ENCODE data around the gene SRGAP2B.
"Not testable (repeated sequence)": the region's sequence is repeated elsewhere in the genome, so short reads cannot be mapped to it uniquely, and the experiment has no call there.

Gene SRGAP2B

DNA sequence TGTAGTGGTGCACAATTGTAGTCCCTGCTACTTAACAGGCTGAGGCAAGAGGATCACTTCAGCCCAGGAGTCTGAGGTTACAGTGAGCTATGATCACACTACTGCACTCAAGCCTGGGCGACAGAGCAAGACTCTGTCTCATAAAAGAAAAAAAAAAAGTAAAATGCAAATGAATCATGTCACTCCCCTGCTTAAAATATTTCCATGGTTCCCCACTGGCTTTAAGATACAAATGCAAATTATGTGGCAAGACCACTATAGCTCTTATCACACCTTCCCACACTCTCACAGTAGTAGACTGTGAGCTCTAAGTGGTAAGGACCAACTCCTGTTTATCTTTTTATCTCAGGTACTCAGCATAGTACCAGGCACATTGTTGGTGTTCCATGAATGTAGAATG, 53.6 kb downstream of the SRGAP2B start:
- not testable (repeated sequence) for DNase-seq

DNA sequence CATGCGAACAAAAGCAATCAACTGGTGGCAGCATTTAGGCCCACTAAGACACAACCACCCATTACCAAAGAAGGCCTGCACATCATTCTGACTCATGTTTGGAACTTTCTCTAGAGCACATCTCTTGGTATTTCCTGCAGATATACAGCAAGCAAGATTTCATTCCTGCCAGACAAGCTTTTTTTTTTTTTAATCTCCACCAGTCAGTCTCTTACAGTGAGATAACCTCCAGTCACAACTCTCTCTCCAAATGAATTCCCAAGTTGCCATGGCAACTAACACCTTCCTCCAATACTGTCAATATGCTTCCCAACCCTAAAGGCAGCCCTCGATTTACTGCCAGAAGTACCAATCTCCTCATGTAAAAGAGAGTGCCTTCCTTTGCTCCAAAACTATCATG, 59.1 kb downstream of the SRGAP2B start:
- not testable (repeated sequence) for DNase-seq

DNA sequence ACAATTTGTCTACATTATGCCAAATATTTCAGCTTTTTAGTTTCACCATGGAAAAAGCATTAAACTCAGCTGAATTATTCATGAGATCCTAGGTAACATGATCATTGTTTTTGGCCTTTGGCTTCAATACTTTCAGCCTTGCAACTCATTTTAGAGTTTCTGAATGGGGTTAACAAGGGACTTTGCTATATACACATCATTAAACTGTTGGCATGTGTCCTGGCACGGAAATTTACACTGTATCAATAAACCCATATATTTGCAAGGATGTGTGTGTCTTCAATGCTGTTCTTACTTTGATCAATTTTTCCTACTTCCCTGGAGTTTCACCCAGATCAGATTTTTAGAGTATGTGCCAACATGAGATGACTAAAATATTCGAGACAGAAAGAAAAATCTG, 61.6 kb downstream of the SRGAP2B start:
- DNase-seq, result not testable (repeated sequence)

GRCh38 chr1:145027251-145027650, 67.9 kb downstream of the SRGAP2B start:
- not testable (repeated sequence) for DNase-seq

- not testable (repeated sequence) for DNase-seq
These were observed 69.8 kb downstream of the SRGAP2B start for GRCh38 chr1:145025286-145025685.

- DNase-seq, result not testable (repeated sequence)
These were observed 72.9 kb downstream of the SRGAP2B start for GRCh38 chr1:145022259-145022658.

DNA sequence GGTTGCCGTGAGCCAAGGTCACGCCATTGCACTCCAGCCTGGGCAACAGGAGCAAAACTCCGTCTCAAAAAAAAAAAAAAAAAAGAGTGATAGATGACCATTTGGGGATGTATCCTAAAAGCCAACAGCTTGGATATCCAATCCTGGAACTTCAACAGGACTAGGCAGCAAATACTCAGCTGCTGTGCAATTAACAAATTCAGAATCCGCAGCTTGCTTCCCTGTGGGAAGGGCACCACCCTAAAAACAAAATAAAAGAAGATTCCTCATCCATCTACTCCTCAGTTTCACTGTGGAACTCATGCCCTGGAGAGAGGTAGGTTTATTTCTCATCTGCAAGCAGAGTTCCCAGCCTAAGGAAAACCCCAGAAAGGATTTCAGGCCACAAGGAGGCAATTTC, 73.4 kb downstream of the SRGAP2B start:
- not testable (repeated sequence) for DNase-seq

GRCh38 chr1:145019709-145020108, 75.4 kb downstream of the SRGAP2B start:
- DNase-seq, result not testable (repeated sequence)

- not testable (repeated sequence) for DNase-seq
These were observed 77.4 kb downstream of the SRGAP2B start for GRCh38 chr1:145017725-145018124.

DNA sequence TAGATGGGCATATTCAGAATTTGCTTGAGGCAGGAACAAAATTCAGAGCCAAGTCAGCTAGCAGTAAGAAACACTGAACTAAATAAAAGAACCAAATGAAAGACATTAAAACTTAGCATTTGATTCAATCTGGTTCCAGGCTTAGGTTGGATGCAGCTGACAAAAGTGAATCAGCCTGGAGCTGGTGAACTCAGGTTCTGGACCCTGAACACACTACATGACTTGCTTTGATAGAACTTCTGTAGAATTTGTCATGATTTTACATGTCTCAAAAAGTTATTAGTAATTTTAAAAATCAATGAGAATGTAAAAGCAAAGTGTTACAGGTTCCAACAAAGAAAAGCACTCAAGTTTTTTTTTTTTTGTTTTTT, 78.7 kb downstream of the SRGAP2B start:
- not testable (repeated sequence) for DNase-seq

DNA sequence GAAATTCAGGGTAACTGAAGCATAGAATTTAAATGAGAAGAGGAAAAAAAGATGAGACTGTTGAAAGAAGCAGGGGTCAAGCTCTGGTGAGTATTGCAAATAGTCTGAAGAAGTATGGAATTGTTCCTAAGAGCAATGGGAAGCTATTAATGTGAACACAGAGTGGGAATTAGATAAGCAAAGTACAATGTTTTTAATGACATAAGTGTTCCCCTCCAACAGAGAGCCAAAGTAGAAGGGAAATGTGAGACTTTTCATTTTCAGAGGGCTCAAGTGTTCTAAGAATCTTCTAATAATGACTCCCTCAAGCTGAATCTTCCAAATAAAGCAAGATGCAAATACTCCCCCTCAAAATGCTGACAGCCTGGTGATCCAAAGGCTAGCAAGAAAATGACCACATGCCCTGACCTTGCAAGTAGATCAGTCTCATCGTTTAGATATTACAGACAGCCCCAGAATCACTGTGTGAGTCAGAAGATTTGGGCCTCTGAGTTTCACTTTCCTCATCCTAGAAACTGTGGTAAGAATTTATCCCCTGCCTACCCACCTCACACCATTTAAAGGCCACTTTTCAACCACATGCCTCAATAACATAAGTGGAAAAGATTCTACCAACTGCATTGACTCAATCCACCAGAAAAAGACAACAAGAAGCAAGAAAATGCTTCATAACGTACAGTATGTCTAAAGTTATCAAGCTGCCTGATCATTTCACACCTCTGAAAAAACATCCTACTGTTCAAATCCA, 79.2 kb downstream of the SRGAP2B start:
- not testable (repeated sequence) for DNase-seq

DNA sequence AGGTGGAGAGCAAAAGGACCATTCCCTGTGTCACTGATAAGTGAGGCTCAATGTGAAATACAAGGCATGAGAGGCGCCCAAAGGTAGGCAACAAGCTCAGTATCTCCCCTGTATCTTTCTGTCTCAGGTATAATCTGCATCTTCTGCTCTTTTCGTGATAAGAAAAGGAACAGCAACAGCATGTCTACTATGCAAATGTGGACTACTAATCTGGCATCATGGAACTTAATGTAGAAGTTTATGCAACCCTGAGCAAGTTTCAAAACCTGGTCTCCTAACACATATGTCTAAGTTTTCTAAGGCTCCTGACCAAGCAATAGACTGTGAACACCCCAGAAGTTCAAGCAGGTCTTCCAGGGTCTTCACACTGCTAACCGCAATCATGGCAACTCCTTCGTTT, 81.8 kb downstream of the SRGAP2B start:
- DNase-seq, result not testable (repeated sequence)

DNA sequence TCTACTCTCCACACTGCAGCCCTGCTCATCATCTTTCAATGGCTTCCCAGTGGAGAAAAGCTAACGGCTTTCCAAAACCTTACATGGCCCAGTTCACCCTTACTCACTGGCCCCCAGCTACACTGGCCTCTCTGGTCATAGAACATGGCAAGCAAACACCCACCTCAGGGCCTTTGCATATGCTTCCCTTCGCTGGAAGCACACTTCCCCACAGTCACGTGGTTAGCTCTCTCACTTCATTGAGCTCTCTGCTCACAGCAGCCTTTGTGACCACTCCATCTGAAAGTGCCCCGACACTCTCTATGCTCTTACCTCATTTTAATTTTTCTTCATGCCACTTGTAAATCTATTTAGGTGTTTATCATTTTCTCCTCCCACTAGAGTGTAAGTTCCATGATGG, 83.3 kb downstream of the SRGAP2B start:
- not testable (repeated sequence) for DNase-seq

DNA sequence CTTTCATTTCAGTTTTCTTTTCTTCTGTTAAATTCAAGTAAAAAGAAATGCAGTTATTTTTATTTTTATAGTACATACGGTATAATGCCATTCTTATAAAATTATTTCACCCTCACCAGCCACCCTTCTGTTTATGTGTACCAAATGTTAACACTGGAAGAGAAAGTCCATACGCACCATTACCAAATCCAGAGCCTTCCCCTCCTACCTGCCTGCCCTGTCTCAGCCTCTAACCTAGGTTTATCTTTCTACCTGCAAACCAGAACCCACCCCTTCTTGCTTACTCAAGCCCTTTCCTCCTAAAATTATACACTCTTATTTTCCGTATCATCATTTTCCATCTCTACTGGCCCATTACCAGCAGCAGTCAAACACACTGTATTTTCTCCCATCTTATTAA, 84.5 kb downstream of the SRGAP2B start:
- DNase-seq, result not testable (repeated sequence)

DNA sequence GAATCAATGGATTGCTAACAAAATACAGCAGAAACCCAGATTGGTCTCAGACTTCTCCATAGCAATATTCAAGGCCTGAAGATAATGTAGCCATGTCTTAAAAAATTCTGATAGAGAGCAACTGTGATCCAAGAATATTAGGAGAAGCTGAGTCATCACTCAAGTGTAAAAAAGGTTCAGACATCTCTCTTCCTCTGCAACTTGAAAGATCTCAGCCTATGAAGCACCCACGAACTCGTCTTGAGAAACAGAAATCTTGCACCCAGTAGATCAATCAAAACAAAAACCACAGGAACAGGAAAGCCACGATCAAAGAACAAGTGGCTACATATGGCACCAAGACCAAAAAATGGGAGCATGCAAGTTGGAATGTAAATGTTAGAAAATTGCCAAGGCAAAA, 85.2 kb downstream of the SRGAP2B start:
- not testable (repeated sequence) for DNase-seq

DNA sequence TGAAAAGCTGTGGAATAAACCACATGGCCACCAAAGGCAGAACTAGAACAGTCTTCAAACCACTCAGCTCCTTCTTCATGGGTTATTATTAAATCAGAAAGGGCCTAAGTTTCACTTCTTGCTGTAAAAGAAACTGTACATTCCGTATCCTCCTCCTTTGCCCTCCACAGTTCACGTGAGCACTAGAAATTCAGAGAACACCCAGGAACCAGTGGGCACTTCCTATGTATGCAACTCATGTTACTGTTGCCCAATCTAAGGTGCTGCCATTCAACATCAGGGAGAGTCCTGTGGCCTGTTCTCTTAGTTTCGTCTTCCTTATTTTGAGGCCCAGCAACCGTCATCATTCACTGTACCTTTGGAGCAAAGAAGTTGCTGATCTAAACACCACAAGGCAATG, 86.7 kb downstream of the SRGAP2B start:
- DNase-seq, result not testable (repeated sequence)

GRCh38 chr1:145005142-145005541, 90.0 kb downstream of the SRGAP2B start:
- DNase-seq, result not testable (repeated sequence)

DNA sequence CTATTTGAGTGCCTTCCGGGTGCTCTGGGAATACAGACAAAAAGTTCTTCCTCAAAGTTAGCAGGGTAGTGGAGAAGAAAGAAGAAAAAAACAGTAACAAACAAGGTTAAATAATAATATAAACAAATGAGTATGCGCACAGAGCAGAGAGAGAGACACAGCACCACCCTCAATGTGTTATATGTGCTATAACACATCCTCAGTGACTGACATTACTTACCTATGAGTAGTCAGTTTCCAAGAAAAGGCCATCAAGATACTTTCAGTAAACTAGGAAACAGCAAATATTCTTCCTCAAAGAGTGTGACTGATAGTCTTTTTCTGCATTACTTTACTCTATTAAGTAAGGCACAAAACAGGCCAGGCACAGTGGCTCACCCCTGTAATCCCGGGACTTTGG, 93.7 kb downstream of the SRGAP2B start:
- DNase-seq, result not testable (repeated sequence)

- DNase-seq, result not testable (repeated sequence)
These were observed 94.3 kb downstream of the SRGAP2B start for GRCh38 chr1:145000743-145001326.

GRCh38 chr1:145000074-145000742, 94.9 kb downstream of the SRGAP2B start:
- DNase-seq, result not testable (repeated sequence)

GRCh38 chr1:144998981-144999273, 96.2 kb downstream of the SRGAP2B start:
- DNase-seq, result not testable (repeated sequence)

- not testable (repeated sequence) for DNase-seq
These were observed 96.8 kb downstream of the SRGAP2B start for GRCh38 chr1:144998134-144998980.

GRCh38 chr1:144995833-144996410, 99.2 kb downstream of the SRGAP2B start:
- DNase-seq, result not testable (repeated sequence)

Measured in NCI-H82 (cell line).